ENCODE data around the gene CACNA2D1.
A peak's percentile ranks its signal among the peaks of the same experiment; 100 is the strongest.

The CACNA2D1 gene

GRCh38 chr7:81903115-81903514 lies 540.5 kb downstream of the CACNA2D1 start:
- Histone ChIP-seq H2BK12ac (ENCODE audit: low read length) (no peak overlapping the region), H3K27me3 (ENCODE audit: control insufficient read depth in 3 of 3, insufficient read depth in 3 of 3, low read depth in 1 of 3, low read length in 3 of 3) (no peaks in the 10 kb centered on the region), H3K36me3 (replicated peaks in 1 of 2; ENCODE audit: control insufficient read depth in 2 of 2, insufficient read depth in 2 of 2, low read length in 2 of 2) (no peaks in the 10 kb centered on the region), H2BK5ac (ENCODE audit: low read length) (no peak overlapping the region), H2BK120ac (ENCODE audit: low read depth, low read length) (no peak overlapping the region), H3K79me1 (ENCODE audit: low read depth, low read length) (no peaks in the 10 kb centered on the region), H3K4me3 (ENCODE audit: low read length in 2 of 2) (peak overlapping the region in 1 of 2 donors; percentile 15), H3K23ac (ENCODE audit: low read depth, low read length, poor library complexity) (no peak overlapping the region), H2AFZ (ENCODE audit: low read length) (no peak overlapping the region), H3K18ac (ENCODE audit: low read length) (peak overlapping the region; percentile 55), H3K4ac (ENCODE audit: low read length) (no peak overlapping the region), H4K8ac (ENCODE audit: low read depth, low read length) (no peak overlapping the region), H3K14ac (ENCODE audit: low read length) (no peak overlapping the region), H3K9ac (ENCODE audit: low read depth, low read length, poor library complexity) (no peak overlapping the region), H3K9me3 (replicated peaks in 1 of 2; ENCODE audit: control insufficient read depth in 2 of 2, insufficient read depth in 1 of 2, low read depth in 1 of 2, low read length in 2 of 2) (peaks cover 0 to 3% of the 10 kb centered on the region in 2 donors), H3K4me1 (ENCODE audit: control insufficient read depth in 2 of 2, insufficient read depth in 1 of 2, low read depth in 1 of 2, low read length in 2 of 2) (no peaks in the 10 kb centered on the region), H2AK5ac (ENCODE audit: low read depth, low read length) (no peak overlapping the region), H4K91ac (ENCODE audit: low read depth, low read length, poor library complexity) (no peak overlapping the region), H2BK15ac (ENCODE audit: low read length) (no peak overlapping the region), H3K27ac (replicated peaks; ENCODE audit: low read length) (no peak overlapping the region), H3K4me2 (ENCODE audit: insufficient read depth, low read length, poor library complexity, severe bottlenecking) (no peak overlapping the region)
- WGBS, 2 donors (ENCODE audit: extremely low coverage in 2 of 2, insufficient read length in 2 of 2, insufficient replicate concordance in 1 of 2): no CpG with 5 or more reads among the region's 2 CpGs
- no peak for DNase-seq (ENCODE audit: low spot score)

GRCh38 chr7:81902536-81902935 lies 541.0 kb downstream of the CACNA2D1 start:
- no peak for DNase-seq (ENCODE audit: low spot score)

More at GRCh38 chr7:81902536-81902935, 541.0 kb downstream of the CACNA2D1 start:
- H3K14ac ChIP-seq (ENCODE audit: low read length): no peak overlapping the region
- no peaks in the 10 kb centered on the region for H3K36me3 ChIP-seq (replicated peaks in 1 of 2; ENCODE audit: control insufficient read depth in 2 of 2, insufficient read depth in 2 of 2, low read length in 2 of 2)
- WGBS, 2 donors (ENCODE audit: extremely low coverage in 2 of 2, insufficient read length in 2 of 2, insufficient replicate concordance in 1 of 2): no CpG with 5 or more reads among the region's 3 CpGs
- H2AFZ ChIP-seq (ENCODE audit: low read length): no peak overlapping the region
- no peak overlapping the region for H2AK5ac ChIP-seq (ENCODE audit: low read depth, low read length)
- no peak overlapping the region for H3K4me2 ChIP-seq (ENCODE audit: insufficient read depth, low read length, poor library complexity, severe bottlenecking)
- no peaks in the 10 kb centered on the region for H3K79me1 ChIP-seq (ENCODE audit: low read depth, low read length)
- H2BK12ac ChIP-seq (ENCODE audit: low read length): no peak overlapping the region
- peaks cover 0 to 3% of the 10 kb centered on the region in 2 donors for H3K9me3 ChIP-seq (replicated peaks in 1 of 2; ENCODE audit: control insufficient read depth in 2 of 2, insufficient read depth in 1 of 2, low read depth in 1 of 2, low read length in 2 of 2)
- H3K27ac ChIP-seq (replicated peaks; ENCODE audit: low read length): no peak overlapping the region
- H3K4me3 ChIP-seq (ENCODE audit: low read length in 2 of 2): no peak overlapping the region
- no peaks in the 10 kb centered on the region for H3K4me1 ChIP-seq (ENCODE audit: control insufficient read depth in 2 of 2, insufficient read depth in 1 of 2, low read depth in 1 of 2, low read length in 2 of 2)
- H3K23ac ChIP-seq (ENCODE audit: low read depth, low read length, poor library complexity): no peak overlapping the region
- H3K9ac ChIP-seq (ENCODE audit: low read depth, low read length, poor library complexity): no peak overlapping the region
- H2BK120ac ChIP-seq (ENCODE audit: low read depth, low read length): no peak overlapping the region
- H4K91ac ChIP-seq (ENCODE audit: low read depth, low read length, poor library complexity): no peak overlapping the region
- H4K8ac ChIP-seq (ENCODE audit: low read depth, low read length): no peak overlapping the region
- no peak overlapping the region for H2BK5ac ChIP-seq (ENCODE audit: low read length)
- H3K4ac ChIP-seq (ENCODE audit: low read length): no peak overlapping the region
- no peak overlapping the region for H2BK15ac ChIP-seq (ENCODE audit: low read length)
- no peak overlapping the region for H3K18ac ChIP-seq (ENCODE audit: low read length)
- H3K27me3 ChIP-seq (ENCODE audit: control insufficient read depth in 3 of 3, insufficient read depth in 3 of 3, low read depth in 1 of 3, low read length in 3 of 3): no peaks in the 10 kb centered on the region
